ENCODE results near the gene FABP1. TPM values are rescaled to one million over a fixed set of nuclear protein-coding genes. Genes with fewer than 3 reads are reported as not detected.

The FABP1 gene
- total and polyA plus RNA-seq, 2 donors from 2014 or later = 1,596 TPM; not detected in 1

GRCh38 chr2:88077080-88077479 is 50.8 kb downstream of the FABP1 start:
- DNase-seq = no peak
- Histone ChIP-seq H3K9me3 (ENCODE audit: control insufficient read depth in 2 of 3, insufficient read depth in 1 of 3, low read length in 3 of 3) (no peaks in the 10 kb centered on the region), H3K4me3 (ENCODE audit: low read length in 3 of 3) (no peak overlapping the region), H3K4me1 (ENCODE audit: control insufficient read depth in 2 of 3, insufficient read depth in 2 of 3, low read depth in 1 of 3, low read length in 3 of 3) (no peaks in the 10 kb centered on the region), H3K27ac (ENCODE audit: low read depth in 2 of 2, low read length in 2 of 2) (no peak overlapping the region), H3K27me3 (ENCODE audit: control insufficient read depth, insufficient read depth, low read length) (no peaks in the 10 kb centered on the region), H3K9ac (ENCODE audit: low read length in 3 of 3) (no peak overlapping the region), H3K36me3 (ENCODE audit: control insufficient read depth in 2 of 3, insufficient read depth in 3 of 3, low read length in 3 of 3) (no peaks in the 10 kb centered on the region)
- no peak for FAIRE-seq
- TF ChIP-seq, protein P1, sequence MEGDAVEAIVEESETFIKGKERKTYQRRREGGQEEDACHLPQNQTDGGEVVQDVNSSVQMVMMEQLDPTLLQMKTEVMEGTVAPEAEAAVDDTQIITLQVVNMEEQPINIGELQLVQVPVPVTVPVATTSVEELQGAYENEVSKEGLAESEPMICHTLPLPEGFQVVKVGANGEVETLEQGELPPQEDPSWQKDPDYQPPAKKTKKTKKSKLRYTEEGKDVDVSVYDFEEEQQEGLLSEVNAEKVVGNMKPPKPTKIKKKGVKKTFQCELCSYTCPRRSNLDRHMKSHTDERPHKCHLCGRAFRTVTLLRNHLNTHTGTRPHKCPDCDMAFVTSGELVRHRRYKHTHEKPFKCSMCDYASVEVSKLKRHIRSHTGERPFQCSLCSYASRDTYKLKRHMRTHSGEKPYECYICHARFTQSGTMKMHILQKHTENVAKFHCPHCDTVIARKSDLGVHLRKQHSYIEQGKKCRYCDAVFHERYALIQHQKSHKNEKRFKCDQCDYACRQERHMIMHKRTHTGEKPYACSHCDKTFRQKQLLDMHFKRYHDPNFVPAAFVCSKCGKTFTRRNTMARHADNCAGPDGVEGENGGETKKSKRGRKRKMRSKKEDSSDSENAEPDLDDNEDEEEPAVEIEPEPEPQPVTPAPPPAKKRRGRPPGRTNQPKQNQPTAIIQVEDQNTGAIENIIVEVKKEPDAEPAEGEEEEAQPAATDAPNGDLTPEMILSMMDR (IDR thresholded peaks at IDR 0.05; ENCODE audit: borderline replicate concordance, extremely low read depth, insufficient read depth) = no peak
- intact Hi-C loops (cut with DNase I) = no loop called here

- intact Hi-C loops (cut with DNase I) = no loop called here
- Histone ChIP-seq H3K4me3 (ENCODE audit: low read length in 3 of 3) (no peak overlapping the region), H3K4me1 (ENCODE audit: control insufficient read depth in 2 of 3, insufficient read depth in 2 of 3, low read depth in 1 of 3, low read length in 3 of 3) (no peaks in the 10 kb centered on the region), H3K27ac (ENCODE audit: low read depth in 2 of 2, low read length in 2 of 2) (no peak overlapping the region), H3K27me3 (ENCODE audit: control insufficient read depth, insufficient read depth, low read length) (no peaks in the 10 kb centered on the region), H3K9me3 (ENCODE audit: control insufficient read depth in 2 of 3, insufficient read depth in 1 of 3, low read length in 3 of 3) (no peaks in the 10 kb centered on the region), H3K9ac (ENCODE audit: low read length in 3 of 3) (no peak overlapping the region), H3K36me3 (ENCODE audit: control insufficient read depth in 2 of 3, insufficient read depth in 3 of 3, low read length in 3 of 3) (no peaks in the 10 kb centered on the region)
- DNase-seq (no peak), FAIRE-seq (no peak)
- TF ChIP-seq, protein P1 (IDR thresholded peaks at IDR 0.05; ENCODE audit: borderline replicate concordance, extremely low read depth, insufficient read depth) = no peak
These were observed 53.0 kb downstream of the FABP1 start for GRCh38 chr2:88074854-88075292.

- Histone ChIP-seq H3K27ac (ENCODE audit: low read depth in 2 of 2, low read length in 2 of 2) (no peak overlapping the region), H3K27me3 (ENCODE audit: control insufficient read depth, insufficient read depth, low read length) (no peaks in the 10 kb centered on the region), H3K9me3 (ENCODE audit: control insufficient read depth in 2 of 3, insufficient read depth in 1 of 3, low read length in 3 of 3) (no peaks in the 10 kb centered on the region), H3K4me3 (ENCODE audit: low read length in 3 of 3) (no peak overlapping the region), H3K9ac (ENCODE audit: low read length in 3 of 3) (no peak overlapping the region), H3K36me3 (ENCODE audit: control insufficient read depth in 2 of 3, insufficient read depth in 3 of 3, low read length in 3 of 3) (no peaks in the 10 kb centered on the region), H3K4me1 (ENCODE audit: control insufficient read depth in 2 of 3, insufficient read depth in 2 of 3, low read depth in 1 of 3, low read length in 3 of 3) (no peaks in the 10 kb centered on the region)
- intact Hi-C loops (cut with DNase I) = no loop called here
- FAIRE-seq (no peak), DNase-seq (no peak)
- TF ChIP-seq, protein P1 (IDR thresholded peaks at IDR 0.05; ENCODE audit: borderline replicate concordance, extremely low read depth, insufficient read depth) = no peak
These were observed 53.7 kb downstream of the FABP1 start for GRCh38 chr2:88074150-88074549.

Small RNA genes lying within 50 kb of the gene (microRNA-seq; reads per million reads assigned to microRNA genes)
- gene MIR4780 = not detected

Other genes with a start within 250 kb of the FABP1 start
- gene RNU2-63P, start 111.5 kb downstream of the FABP1 start, total RNA-seq = 2.4 TPM
- not detected for gene RNU2-63P, start 111.5 kb downstream of the FABP1 start, polyA plus RNA-seq (ENCODE audit: insufficient read depth, low read depth, low replicate concordance)
- gene KRCC1, start 72.3 kb downstream of the FABP1 start, total RNA-seq = 23.6 TPM
- 26.3 TPM for gene KRCC1, start 72.3 kb downstream of the FABP1 start, polyA plus RNA-seq (ENCODE audit: insufficient read depth, low read depth, low replicate concordance)
- not detected for gene SMYD1, start 60.2 kb downstream of the FABP1 start, total RNA-seq
- not detected for gene SMYD1, start 60.2 kb downstream of the FABP1 start, polyA plus RNA-seq (ENCODE audit: insufficient read depth, low read depth, low replicate concordance)
- gene THNSL2, start 42.3 kb upstream of the FABP1 start, total RNA-seq = 26.7 TPM
- 52.3 TPM for gene THNSL2, start 42.3 kb upstream of the FABP1 start, polyA plus RNA-seq (ENCODE audit: insufficient read depth, low read depth, low replicate concordance)

All from kidney (tissue), 14 donors.